ENCODE results near the gene ANKFY1.
"Not testable (repeated sequence)": the region's sequence is repeated elsewhere in the genome, so short reads cannot be mapped to it uniquely, and the experiment has no call there.

The ANKFY1 gene

GRCh38 chr17:4147751-4148310 is 115.9 kb downstream of the ANKFY1 start:
- TF ChIP-seq CTCF (IDR thresholded peaks at IDR 0.05; ENCODE audit: extremely low read depth, insufficient read depth, missing control alignments): no peak
- DNase-seq (ENCODE audit: low spot score): no peak
- in situ Hi-C loops (cut with MboI; ENCODE audit: low pct_unique_long_range_greater_than_20kb, low sequenced_read_pairs, unreplicated experiment): no loop called here

GRCh38 chr17:4146641-4147040 is 117.1 kb downstream of the ANKFY1 start:
- TF ChIP-seq CTCF (IDR thresholded peaks at IDR 0.05; ENCODE audit: extremely low read depth, insufficient read depth, missing control alignments): no peak
- no peak for DNase-seq (ENCODE audit: low spot score)
- in situ Hi-C loops (cut with MboI; ENCODE audit: low pct_unique_long_range_greater_than_20kb, low sequenced_read_pairs, unreplicated experiment): no loop called here

- no peak for DNase-seq (ENCODE audit: low spot score)
- no peak for TF ChIP-seq CTCF (IDR thresholded peaks at IDR 0.05; ENCODE audit: extremely low read depth, insufficient read depth, missing control alignments)
- in situ Hi-C loops (cut with MboI; ENCODE audit: low pct_unique_long_range_greater_than_20kb, low sequenced_read_pairs, unreplicated experiment): no loop called here
Measured at GRCh38 chr17:4144422-4144747, 119.4 kb downstream of the ANKFY1 start.

- no peak for TF ChIP-seq CTCF (IDR thresholded peaks at IDR 0.05; ENCODE audit: extremely low read depth, insufficient read depth, missing control alignments)
- in situ Hi-C loops (cut with MboI; ENCODE audit: low pct_unique_long_range_greater_than_20kb, low sequenced_read_pairs, unreplicated experiment): no loop called here
- peak; percentile 91 for DNase-seq (ENCODE audit: low spot score)
Measured at GRCh38 chr17:4143563-4144421, 120.0 kb downstream of the ANKFY1 start.

- in situ Hi-C loops (cut with MboI; ENCODE audit: low pct_unique_long_range_greater_than_20kb, low sequenced_read_pairs, unreplicated experiment): no loop called here
- TF ChIP-seq CTCF (IDR thresholded peaks at IDR 0.05; ENCODE audit: extremely low read depth, insufficient read depth, missing control alignments): no peak
- peak; percentile 50 for DNase-seq (ENCODE audit: low spot score)
Measured at GRCh38 chr17:4142107-4142900, 121.5 kb downstream of the ANKFY1 start.

GRCh38 chr17:4140125-4140524 is 123.7 kb downstream of the ANKFY1 start:
- TF ChIP-seq CTCF (IDR thresholded peaks at IDR 0.05; ENCODE audit: extremely low read depth, insufficient read depth, missing control alignments): no peak
- DNase-seq (ENCODE audit: low spot score): no peak
- in situ Hi-C loops (cut with MboI; ENCODE audit: low pct_unique_long_range_greater_than_20kb, low sequenced_read_pairs, unreplicated experiment): no loop called here

GRCh38 chr17:4138906-4139526 is 124.8 kb downstream of the ANKFY1 start:
- DNase-seq (ENCODE audit: low spot score); in situ Hi-C loops (cut with MboI; ENCODE audit: low pct_unique_long_range_greater_than_20kb, low sequenced_read_pairs, unreplicated experiment): not testable (repeated sequence)
